HEK293 (cell line): ENCODE results near the gene ABCG8.

Experiments
- CTCF ChIA-PET: fragments of 350-600 bp; formaldehyde crosslinking; extraction: SDS; loops from one replicate; lab custom pipeline; 2021; ENCODE audit warnings: antibody characterized with exemption; lab: Yijun Ruan, JAX
- POLR2A ChIA-PET: fragments of 300-600 bp; formaldehyde crosslinking; extraction: SDS; loops from one replicate; lab custom pipeline; 2020; ENCODE audit warnings: antibody characterized with exemption, inconsistent platforms; lab: Yijun Ruan, JAX
- H3K27ac ChIP-seq: fragments of 200-500 bp; sonication (Bioruptor generic); 2 replicates; pipeline ENCODE4 v1.5.1; 2014; ENCODE audit warnings: low read depth, low read length, control low read depth, inconsistent platforms; ENCODE audit errors: extremely low read depth
- H3K36me3 ChIP-seq, 2 experiments: fragments of 200-500 bp in 1 of 2; sonication (Bioruptor generic) in 1 of 2; 1 replicate in 1 of 2; 2 replicates in 1 of 2; pipeline ENCODE4 v1.5.1; 2014 to 2017; ENCODE audit warnings: inconsistent platforms in 2 of 2, low read length in 2 of 2; ENCODE audit not compliant: control insufficient read depth in 2 of 2, insufficient read depth in 1 of 2
- H3K4me1 ChIP-seq: fragments of 200-500 bp; sonication (Bioruptor generic); 2 replicates; pipeline ENCODE4 v1.5.1; 2014; ENCODE audit warnings: mild to moderate bottlenecking, low read length, inconsistent platforms; ENCODE audit not compliant: control insufficient read depth, insufficient read depth
- H3K4me3 ChIP-seq: 2 replicates; pipeline ENCODE4 v1.5.1; 2011; ENCODE audit warnings: low read depth, mild to moderate bottlenecking, control low read depth, low read length, moderate library complexity
- H3K9me3 ChIP-seq: fragments of 200-500 bp; sonication (Bioruptor generic); 2 replicates; pipeline ENCODE4 v1.5.1; 2014; ENCODE audit warnings: low read depth, low read length, inconsistent platforms; ENCODE audit not compliant: control insufficient read depth, insufficient read depth
- BCL11B ChIP-seq: fragments of 450-650 bp; formaldehyde crosslinking; IDR thresholded peaks from 2 replicates; pipeline ENCODE4 v1.5.1; 2016; ENCODE audit warnings: low read depth, missing biosample characterization, missing genetic modification characterization
- GLI2 ChIP-seq: fragments of 450-650 bp; formaldehyde crosslinking; IDR thresholded peaks from 2 replicates; pipeline ENCODE4; 2017; ENCODE audit warnings: missing biosample characterization, missing genetic modification characterization, low read depth, borderline replicate concordance
- REPIN1 ChIP-seq: fragments of 450-650 bp; formaldehyde crosslinking; IDR thresholded peaks from 2 replicates; pipeline ENCODE4 v1.5.1; 2017; ENCODE audit warnings: missing biosample characterization, missing genetic modification characterization, low read depth
- YY1 ChIP-seq: fragments of 450-650 bp; formaldehyde crosslinking; IDR thresholded peaks from 2 replicates; pipeline ENCODE4 v1.5.1; 2018; ENCODE audit warnings: missing biosample characterization, missing genetic modification characterization
- ZBTB44 ChIP-seq: fragments of 450-650 bp; IDR thresholded peaks from 2 replicates; pipeline ENCODE4 v1.5.1; 2018; ENCODE audit warnings: missing biosample characterization, mild to moderate bottlenecking, missing genetic modification characterization
- ZFP37 ChIP-seq: fragments of 450-650 bp; formaldehyde crosslinking; IDR thresholded peaks from 2 replicates; pipeline ENCODE4 v1.5.1; 2016; ENCODE audit warnings: missing biosample characterization, missing genetic modification characterization
- ZNF10 ChIP-seq: fragments of 450-650 bp; formaldehyde crosslinking; IDR thresholded peaks from 2 replicates; pipeline ENCODE4 v1.5.1; 2017; ENCODE audit warnings: missing biosample characterization, missing genetic modification characterization
- ZNF112 ChIP-seq: fragments of 450-650 bp; formaldehyde crosslinking; IDR thresholded peaks from 2 replicates; pipeline ENCODE4 v1.5.0; 2017; ENCODE audit warnings: missing biosample characterization, missing genetic modification characterization
- ZNF114 ChIP-seq: fragments of 450-650 bp; formaldehyde crosslinking; IDR thresholded peaks from 2 replicates; pipeline ENCODE4 v1.5.0; 2017; ENCODE audit warnings: missing biosample characterization, missing genetic modification characterization
- ZNF248 ChIP-seq: fragments of 450-650 bp; formaldehyde crosslinking; IDR thresholded peaks from 2 replicates; pipeline ENCODE4 v1.5.1; 2017; ENCODE audit warnings: missing biosample characterization, missing genetic modification characterization
- ZNF274 ChIP-seq, 2 experiments: fragments of 200-500 bp in 1 of 2; fragments of 450-650 bp in 1 of 2; sonication (Bioruptor generic) in 1 of 2; formaldehyde crosslinking in 1 of 2; IDR thresholded peaks; 2 replicates each; pipeline versions ENCODE4 v1.5.1 to v1.6.1; 2014 to 2016; ENCODE audit warnings: borderline replicate concordance in 1 of 2, inconsistent platforms in 1 of 2, low read length in 1 of 2, missing biosample characterization in 1 of 2, missing genetic modification characterization in 1 of 2
- ZNF433 ChIP-seq: fragments of 450-650 bp; formaldehyde crosslinking; IDR thresholded peaks from 2 replicates; pipeline ENCODE4 v1.5.1; 2016; ENCODE audit warnings: missing biosample characterization, missing genetic modification characterization, low read depth
- ZNF473 ChIP-seq: fragments of 450-650 bp; formaldehyde crosslinking; IDR thresholded peaks from 2 replicates; pipeline ENCODE4 v1.5.1; 2017; ENCODE audit warnings: missing biosample characterization, missing genetic modification characterization
- ZNF596 ChIP-seq: fragments of 450-650 bp; IDR thresholded peaks from 2 replicates; pipeline ENCODE4 v1.5.0; 2018; ENCODE audit warnings: missing biosample characterization, mild to moderate bottlenecking, missing genetic modification characterization, moderate library complexity
- ZNF629 ChIP-seq: fragments of 450-650 bp; formaldehyde crosslinking; IDR thresholded peaks from 2 replicates; pipeline ENCODE4 v1.5.1; 2017; ENCODE audit warnings: missing biosample characterization, missing genetic modification characterization
- ZNF692 ChIP-seq: fragments of 450-650 bp; formaldehyde crosslinking; IDR thresholded peaks from 2 replicates; pipeline ENCODE4 v1.5.1; 2016; ENCODE audit warnings: missing biosample characterization, missing genetic modification characterization
- ZSCAN30 ChIP-seq: fragments of 450-650 bp; IDR thresholded peaks from 2 replicates; pipeline ENCODE4 v1.5.1; 2018; ENCODE audit warnings: missing biosample characterization, mild to moderate bottlenecking, missing genetic modification characterization, moderate library complexity
- TF ChIP-seq, protein P1 (sequence below): fragments of 450-650 bp; formaldehyde crosslinking; IDR thresholded peaks from 2 replicates; pipeline ENCODE4 v1.5.1; 2017; ENCODE audit warnings: missing biosample characterization, missing genetic modification characterization
- TF ChIP-seq, protein P2 (sequence below): fragments of 450-650 bp; formaldehyde crosslinking; IDR thresholded peaks from 2 replicates; pipeline ENCODE4 v1.5.1; 2016; ENCODE audit warnings: missing biosample characterization, missing genetic modification characterization
- TF ChIP-seq, protein P3 (sequence below): fragments of 450-650 bp; formaldehyde crosslinking; optimal IDR thresholded peaks from 2 replicates; pipeline ENCODE3; 2016; ENCODE audit warnings: missing biosample characterization, mild to moderate bottlenecking, missing genetic modification characterization

Gene ABCG8

GRCh38 chr2:43803113-43803512 is 35.7 kb upstream of the ABCG8 start (continued):
- TF ChIP-seq, protein P1, sequence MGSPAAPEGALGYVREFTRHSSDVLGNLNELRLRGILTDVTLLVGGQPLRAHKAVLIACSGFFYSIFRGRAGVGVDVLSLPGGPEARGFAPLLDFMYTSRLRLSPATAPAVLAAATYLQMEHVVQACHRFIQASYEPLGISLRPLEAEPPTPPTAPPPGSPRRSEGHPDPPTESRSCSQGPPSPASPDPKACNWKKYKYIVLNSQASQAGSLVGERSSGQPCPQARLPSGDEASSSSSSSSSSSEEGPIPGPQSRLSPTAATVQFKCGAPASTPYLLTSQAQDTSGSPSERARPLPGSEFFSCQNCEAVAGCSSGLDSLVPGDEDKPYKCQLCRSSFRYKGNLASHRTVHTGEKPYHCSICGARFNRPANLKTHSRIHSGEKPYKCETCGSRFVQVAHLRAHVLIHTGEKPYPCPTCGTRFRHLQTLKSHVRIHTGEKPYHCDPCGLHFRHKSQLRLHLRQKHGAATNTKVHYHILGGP: no peak

GRCh38 chr2:43806719-43807031 is 32.1 kb upstream of the ABCG8 start:
- POLR2A ChIA-PET: no interaction called here
- no peak overlapping the region for H3K4me3 ChIP-seq
- TF ChIP-seq ZNF10 (tag by site-specific recombination) (no peak), ZFP37 (no peak), ZNF692 (no peak), ZSCAN30 (no peak), ZNF473 (tag by site-specific recombination) (no peak), ZNF274 (IDR thresholded peaks at IDR 0.05; ENCODE audit: low read length) (no peak), ZNF274 (tag by site-specific recombination; IDR thresholded peaks at IDR 0.05; ENCODE audit: borderline replicate concordance) (no peak), ZNF629 (no peak), YY1 (tag by site-specific recombination) (no peak), ZNF114 (tag by site-specific recombination) (no peak), GLI2 (tag by site-specific recombination) (no peak), BCL11B (tag by site-specific recombination) (no peak), ZNF596 (no peak), ZNF248 (no peak), REPIN1 (tag by site-specific recombination) (no peak), ZNF112 (tag by site-specific recombination) (no peak), ZBTB44 (tag by site-specific recombination) (no peak), ZNF433 (tag by site-specific recombination) (no peak)
- TF ChIP-seq, protein P2, sequence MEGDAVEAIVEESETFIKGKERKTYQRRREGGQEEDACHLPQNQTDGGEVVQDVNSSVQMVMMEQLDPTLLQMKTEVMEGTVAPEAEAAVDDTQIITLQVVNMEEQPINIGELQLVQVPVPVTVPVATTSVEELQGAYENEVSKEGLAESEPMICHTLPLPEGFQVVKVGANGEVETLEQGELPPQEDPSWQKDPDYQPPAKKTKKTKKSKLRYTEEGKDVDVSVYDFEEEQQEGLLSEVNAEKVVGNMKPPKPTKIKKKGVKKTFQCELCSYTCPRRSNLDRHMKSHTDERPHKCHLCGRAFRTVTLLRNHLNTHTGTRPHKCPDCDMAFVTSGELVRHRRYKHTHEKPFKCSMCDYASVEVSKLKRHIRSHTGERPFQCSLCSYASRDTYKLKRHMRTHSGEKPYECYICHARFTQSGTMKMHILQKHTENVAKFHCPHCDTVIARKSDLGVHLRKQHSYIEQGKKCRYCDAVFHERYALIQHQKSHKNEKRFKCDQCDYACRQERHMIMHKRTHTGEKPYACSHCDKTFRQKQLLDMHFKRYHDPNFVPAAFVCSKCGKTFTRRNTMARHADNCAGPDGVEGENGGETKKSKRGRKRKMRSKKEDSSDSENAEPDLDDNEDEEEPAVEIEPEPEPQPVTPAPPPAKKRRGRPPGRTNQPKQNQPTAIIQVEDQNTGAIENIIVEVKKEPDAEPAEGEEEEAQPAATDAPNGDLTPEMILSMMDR (tag by site-specific recombination): no peak
- TF ChIP-seq, protein P3, sequence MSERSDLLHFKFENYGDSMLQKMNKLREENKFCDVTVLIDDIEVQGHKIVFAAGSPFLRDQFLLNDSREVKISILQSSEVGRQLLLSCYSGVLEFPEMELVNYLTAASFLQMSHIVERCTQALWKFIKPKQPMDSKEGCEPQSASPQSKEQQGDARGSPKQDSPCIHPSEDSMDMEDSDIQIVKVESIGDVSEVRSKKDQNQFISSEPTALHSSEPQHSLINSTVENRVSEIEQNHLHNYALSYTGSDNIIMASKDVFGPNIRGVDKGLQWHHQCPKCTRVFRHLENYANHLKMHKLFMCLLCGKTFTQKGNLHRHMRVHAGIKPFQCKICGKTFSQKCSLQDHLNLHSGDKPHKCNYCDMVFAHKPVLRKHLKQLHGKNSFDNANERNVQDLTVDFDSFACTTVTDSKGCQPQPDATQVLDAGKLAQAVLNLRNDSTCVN (tag by site-specific recombination): no peak
- TF ChIP-seq, all 188 proteins: peak for 0
- Histone ChIP-seq H3K27ac (no peak overlapping the region), H3K36me3 (peaks cover 10 to 20% of the 10 kb centered on the region in 2 experiments; a peak in 2 of 3 replicates), H3K9me3 (no peaks in the 10 kb centered on the region), H3K4me1 (0 out of 2 replicates have a peak, but pooled peaks cover 2% of the 10 kb centered on the region)
- CTCF ChIA-PET: interaction anchor here (0.9 kb wide), 1 partner anchor 18 kb away, joined by 4 read pairs; no protein-coding TSS in a partner anchor
